HG02588 (cell line): Measurements from ENCODE around the gene AMPD3.

Experiments used
- ATAC-seq: cut with Tn5 transposase; IDR thresholded peaks from one replicate; pipeline ENCODE4 v1.9.1; 2021; ENCODE audit warnings: mild to moderate bottlenecking, moderate library complexity; ENCODE audit not compliant: unreplicated experiment

The AMPD3 gene

DNA sequence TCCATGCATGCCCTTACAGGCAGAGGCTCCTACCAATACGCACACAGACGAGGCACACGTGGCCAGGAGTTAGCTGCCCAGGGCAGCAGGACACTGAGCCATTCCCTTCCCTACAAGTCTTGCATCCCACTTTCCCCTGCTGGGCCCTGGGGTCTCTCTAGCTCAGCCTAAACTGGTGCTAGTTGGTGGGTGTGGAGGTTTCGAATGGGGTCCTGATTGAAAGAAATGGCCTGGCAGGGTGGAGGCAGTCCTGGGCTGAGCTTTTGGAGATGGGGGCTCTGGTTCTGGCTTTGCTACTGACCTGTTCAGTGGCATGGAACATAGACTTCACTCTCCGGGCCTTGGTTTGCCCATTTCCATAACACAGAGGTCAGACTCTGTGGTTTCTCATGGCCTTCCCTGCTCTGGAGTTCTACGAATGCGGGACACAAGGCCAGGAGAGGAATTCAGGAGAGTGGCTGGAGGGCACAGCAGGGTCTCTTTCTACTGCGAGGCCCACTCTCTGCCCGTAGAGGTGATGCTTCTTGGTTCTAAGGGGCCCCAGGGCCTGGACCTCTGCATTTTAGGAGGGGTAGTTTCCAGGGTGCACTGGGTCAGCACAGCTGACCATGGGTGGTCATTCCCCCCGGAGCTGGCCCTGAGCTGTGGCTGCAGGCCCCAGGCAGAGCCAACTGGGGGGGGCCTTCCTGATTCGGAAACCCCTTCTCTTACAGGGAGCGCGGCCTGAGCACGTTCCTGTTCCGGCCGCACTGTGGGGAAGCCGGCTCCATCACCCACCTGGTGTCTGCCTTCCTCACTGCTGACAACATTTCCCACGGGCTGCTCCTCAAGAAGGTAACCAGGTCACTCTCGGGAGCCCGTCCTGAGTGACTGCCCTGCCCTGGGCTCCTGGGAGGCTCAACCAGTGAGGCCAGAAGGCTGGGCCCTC, 46.0 kb downstream of the AMPD3 start:
- ATAC-seq: no peak

DNA sequence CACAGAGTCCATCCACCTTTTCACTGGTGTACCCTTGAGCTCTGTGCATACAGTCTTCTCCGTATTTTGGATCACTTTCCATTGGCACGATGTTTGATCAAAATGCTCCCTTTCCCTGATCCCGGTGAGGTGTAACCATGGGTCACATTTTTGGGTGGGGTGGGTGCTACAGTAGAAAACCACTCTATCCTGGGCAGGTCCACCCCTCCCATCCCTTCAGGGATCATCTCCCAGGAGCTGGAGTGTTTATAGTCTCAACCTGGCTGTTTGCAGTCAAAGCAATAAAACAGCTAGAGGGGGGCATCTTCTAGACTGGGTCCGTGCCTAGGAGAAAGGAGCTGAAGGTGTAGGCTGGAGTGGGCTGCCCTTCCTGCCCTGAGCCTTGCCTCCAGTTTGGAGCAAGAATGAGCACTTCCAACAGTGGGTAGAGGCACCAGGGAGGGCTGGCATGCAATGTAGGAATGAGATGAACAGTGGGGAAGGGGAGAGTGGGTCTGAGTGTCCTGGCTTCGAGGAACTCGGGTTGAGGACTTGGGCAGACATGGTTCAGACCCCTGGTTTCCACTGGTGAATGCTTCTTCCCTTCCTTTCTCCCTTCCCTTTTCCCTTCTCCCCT, 47.1 kb downstream of the AMPD3 start:
- ATAC-seq: no peak

DNA sequence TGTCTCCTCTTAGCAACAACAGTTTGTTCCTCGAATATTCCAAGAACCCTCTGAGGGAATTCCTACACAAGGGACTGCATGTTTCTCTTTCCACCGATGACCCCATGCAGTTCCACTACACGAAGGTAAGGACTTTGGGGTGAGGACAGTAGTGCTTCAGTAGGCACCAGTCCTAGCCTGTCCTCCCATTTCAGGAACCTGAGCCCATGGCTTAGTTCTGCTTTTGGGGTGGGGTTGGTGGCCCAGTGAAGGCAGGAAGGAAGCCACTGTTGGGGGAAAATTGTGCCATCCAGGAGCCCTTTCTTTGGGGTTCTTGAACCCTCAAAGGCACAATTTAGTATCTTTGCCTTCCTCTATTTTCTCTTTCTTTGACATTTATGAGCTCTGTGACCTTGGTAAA, 47.7 kb downstream of the AMPD3 start:
- no peak for ATAC-seq

DNA sequence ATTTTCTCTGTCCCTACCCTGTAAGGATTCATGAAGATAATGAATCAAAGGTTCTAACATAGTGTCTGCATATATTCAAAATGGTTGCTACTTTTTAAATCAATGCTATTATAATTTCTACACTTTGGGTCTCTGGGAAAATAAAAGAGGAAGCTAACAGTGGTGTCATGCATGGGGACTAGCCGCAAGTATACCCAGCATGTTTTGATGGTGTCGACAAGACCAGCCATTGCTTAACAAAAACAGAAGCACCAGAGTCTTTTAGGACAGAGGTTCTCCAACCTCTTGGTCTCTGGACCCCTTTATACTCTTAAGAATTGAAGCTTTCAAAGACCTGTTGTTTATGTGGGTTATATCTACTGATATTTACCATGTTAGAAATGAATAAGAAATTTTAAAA, 48.2 kb downstream of the AMPD3 start:
- ATAC-seq: no peak

DNA sequence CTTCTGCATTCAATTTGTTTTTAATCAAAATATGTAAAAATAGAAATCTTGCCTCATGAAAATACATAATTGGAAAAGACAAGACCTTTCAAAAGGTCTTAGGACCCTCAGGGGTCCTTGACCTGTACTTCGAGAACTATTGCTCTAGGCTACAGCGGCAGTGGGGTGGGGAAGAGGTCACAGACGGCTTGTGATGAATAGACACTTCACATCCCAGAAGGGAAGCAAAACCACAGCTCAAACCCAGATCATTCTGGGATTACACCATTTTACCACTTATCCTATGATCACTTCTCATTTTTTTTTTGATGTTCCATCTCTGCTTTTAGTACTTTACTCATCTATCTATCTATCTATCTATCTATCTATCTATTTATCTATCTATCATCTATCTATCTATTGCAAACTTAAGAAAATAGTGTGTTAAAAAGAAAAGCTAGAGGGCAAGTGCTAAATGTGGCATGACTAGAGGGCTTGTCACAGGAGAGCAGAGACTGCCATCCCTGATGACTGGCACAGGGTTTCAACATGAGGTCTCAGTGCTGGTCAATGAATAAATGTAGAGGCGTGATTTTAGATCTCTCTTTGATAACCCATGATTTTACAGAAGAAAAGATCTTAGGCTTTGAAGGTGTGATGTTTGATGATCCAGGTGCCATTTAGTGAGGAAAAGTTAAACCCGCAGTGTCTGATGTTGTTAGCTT, 48.9 kb downstream of the AMPD3 start:
- ATAC-seq: no peak

DNA sequence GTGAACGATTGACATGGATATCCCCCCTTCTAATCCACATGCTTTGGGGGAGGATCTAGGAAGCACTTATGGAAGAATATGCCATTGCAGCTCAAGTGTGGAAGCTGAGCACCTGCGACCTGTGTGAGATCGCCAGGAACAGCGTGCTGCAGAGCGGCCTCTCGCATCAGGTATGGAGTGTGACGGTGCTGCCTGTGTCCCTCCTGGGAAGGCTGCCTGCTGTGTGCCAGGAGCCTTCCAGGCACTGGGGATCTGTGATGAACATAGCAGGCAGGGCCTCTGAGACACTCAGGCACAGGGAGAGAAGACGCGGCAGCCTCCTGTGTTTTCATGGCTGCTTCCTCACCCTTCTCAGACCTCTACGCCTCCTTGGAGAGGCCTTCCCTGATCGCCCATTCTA, 49.4 kb downstream of the AMPD3 start:
- ATAC-seq: no peak

DNA sequence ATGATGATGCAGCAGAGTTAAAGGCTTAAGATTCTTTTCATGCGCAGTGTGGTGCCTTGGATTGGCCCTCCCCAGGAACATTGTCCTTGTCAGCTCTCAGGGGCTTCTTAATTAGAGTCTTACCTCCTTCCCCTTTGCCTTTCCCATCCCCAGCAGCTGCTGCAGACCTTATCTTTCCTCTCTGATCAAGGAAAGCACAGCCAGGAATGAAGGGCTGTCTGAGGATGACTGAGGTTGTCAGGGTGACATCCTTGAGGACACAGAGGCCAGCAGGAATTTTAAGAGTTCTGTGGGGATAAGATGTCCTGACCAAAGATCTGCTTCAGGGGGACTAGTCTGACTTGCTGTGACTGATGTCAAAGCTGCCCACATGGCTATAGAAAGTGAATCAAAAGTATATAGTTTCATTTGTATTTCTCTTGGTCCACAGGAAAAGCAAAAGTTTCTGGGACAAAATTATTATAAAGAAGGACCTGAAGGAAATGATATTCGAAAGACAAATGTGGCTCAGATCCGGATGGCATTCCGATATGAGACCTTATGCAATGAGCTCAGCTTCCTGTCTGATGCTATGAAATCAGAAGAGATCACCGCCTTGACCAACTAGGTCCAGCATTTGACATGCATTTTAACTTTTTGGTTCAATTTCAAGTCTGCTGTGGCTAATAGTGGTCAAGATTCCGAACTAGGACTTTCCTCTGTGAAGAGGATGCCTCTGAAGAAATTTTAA, 50.4 kb downstream of the AMPD3 start:
- ATAC-seq: no peak

DNA sequence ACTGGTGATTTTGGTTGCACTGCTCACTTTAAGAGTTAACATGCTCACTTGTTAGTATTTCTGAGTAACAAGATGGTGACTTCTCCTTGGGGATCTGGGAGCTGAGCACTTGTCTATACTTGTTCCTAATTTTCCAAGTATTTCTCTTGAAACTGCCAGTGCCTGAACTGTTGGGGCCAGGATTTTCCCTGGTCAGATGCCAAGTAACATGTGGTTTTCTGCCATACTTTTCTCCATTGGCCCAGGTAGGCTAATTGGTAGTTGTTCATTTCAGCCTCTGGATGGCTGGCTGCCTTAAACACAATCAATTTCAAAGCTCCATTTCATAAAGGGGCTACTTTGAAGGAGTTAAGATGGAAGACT, 50.9 kb downstream of the AMPD3 start:
- ATAC-seq: no peak

DNA sequence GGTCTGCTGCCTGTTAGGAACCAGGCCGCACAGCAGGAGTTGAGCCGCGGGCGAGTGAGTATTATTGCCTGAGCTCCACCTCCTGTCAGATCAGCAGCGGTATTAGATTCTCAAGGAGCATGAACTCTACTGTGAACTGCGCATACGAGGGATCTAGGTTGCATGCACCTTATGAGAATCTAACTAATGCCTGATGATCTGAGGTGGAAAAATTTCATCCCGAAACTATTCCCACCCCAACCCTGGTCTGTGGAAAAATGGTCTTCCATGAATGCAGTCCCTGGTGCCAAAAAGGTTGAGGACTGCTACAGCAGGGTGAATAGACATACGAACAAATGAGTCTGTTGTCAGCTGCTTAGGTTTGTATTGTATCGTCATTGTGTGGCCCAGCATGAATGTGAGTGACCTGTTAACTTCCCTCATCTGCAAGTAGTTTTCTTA, 56.1 kb downstream of the AMPD3 start:
- no peak for ATAC-seq

DNA sequence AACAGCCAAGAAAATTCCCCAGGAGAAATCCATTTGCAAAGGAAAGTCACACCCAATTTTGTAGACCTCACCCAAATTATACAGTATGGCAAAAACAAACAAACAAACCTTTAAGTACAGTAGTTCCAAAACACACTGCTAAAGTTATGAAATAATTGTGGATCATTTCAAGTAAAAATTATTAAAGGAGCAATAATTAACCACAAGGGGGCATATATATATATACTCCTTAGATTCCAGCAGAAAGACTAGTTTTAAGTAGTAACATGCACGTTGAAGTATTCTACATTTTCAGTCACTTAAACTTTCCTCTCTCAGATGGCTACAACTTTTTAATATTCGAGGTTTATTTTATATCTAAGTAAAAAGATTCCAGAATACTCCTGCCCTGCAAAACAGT, 59.1 kb downstream of the AMPD3 start:
- ATAC-seq: no peak

DNA sequence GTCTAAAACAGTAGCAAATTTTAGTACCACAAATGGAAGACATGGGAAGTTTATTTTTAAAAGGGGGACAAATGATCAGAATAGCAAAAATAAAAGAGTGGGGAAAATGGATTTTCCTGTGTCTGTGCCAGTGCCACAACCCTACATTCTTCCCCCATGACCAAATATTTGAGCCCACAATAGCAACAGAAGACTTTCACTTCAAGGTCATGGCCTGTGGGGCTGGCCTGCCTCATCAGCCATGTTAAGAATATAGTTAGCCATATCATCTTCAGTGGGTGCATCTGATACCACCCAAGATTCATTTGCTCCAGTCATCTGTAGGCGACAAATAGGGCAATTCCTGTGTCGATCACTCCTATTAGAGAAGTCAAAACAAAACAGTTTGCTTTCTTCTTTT, 59.6 kb downstream of the AMPD3 start:
- no peak for ATAC-seq

DNA sequence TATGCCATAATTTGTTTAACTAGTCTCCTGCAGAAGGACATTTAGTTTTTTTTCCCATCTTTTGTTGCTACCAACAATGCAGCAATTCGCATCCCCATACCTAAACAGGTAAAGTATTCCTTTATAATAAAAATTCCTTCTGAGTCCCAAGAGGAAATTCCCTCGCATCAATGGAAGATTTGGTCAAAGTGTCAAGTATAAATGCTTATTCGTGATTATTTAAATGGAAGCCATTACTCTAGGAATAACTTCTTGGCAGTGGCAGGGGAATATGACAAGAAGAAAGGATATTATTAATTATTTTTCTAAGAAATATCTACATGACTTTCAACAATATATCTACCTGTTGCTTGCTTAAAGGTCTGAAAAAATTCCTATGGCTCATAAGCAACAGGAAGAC, 60.4 kb downstream of the AMPD3 start:
- ATAC-seq: no peak

DNA sequence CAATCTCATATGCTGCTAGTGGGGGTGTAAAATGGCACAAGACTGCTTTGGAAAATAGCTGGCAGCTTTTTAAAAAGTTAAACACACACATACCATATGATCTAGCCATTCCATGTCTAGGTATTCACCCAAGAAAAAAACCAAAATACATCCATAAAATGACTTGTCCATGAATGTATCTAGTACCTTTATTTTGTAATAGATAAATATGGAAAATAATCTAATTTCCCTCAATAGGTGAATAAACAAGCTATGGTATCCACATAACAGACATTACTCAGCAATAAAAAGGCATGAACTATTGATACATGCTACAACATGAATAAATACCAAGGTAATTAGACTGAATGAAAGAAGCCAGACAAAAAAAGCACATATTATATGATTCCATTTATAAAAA, 63.1 kb downstream of the AMPD3 start:
- no peak for ATAC-seq

DNA sequence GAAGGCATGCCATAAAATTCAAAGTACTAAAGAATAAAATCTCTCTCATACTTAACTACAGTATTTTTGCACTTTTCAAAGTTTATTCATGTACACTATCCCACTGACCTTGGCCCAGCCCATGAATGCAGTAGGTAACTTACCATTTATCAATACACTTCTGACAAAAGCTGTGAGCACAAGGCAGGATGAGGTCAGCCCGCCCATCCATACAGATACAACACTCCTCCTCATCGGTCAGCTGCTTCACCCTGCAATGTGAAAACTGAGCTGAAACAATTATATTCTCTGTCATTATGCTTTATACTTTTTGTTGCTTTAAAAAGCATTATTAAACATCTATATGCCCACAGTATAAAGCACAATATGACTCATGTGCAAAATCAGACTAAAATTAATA, 63.8 kb downstream of the AMPD3 start:
- no peak for ATAC-seq

DNA sequence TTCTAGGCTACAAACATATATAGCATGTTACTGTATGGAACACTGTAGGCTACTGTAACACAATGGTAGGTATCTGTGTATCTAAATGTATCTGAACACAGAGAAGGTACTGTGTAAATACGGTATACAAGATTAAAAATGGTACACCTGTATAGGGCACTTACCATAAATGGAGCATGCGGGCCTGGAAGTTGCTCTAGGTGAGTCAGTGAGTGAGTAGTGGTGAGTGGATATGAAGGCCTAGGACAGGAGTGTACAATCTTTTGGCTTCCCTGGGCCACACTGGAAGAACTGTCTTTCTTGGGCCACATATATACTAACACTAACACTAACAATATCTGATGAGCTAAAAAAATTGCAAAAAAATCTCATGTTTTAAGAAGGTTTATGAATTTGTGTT, 64.6 kb downstream of the AMPD3 start:
- no peak for ATAC-seq

DNA sequence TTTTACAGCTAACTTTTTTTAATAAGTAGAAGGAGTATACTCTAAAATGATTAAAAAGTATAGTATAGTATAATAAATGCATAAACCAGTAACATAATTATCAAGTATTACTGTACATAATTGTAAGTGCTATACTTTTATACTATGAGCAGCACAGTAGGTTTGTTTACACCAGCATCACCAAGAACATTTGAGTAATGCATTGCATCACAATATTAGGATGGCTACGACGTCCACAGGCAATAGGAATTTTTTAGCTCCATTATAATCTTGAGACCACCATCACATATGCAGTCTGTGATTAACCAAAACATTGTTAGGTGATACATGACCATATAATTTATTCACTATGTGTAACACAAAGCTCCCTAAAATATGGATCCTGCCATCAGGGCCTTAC, 65.5 kb downstream of the AMPD3 start:
- no peak for ATAC-seq

DNA sequence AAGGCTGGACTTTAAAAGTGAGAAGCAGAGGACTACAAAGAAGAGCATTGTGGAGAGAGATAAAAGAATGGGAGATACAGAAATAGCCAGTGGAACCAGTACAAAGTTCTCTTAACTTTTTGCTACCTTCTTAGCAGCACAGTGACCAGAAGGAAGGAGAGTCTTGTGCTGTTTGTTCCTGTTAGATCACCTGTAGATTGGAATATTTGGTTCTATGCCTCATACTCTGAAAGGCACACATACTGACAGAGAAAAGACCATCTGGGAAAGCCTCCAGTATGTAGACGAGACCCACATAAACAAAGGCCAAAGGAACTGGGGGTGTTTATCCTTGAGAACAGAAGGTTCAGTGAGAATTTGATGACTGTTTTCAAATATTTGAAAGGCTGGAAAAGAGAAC, 67.2 kb downstream of the AMPD3 start:
- ATAC-seq: no peak

DNA sequence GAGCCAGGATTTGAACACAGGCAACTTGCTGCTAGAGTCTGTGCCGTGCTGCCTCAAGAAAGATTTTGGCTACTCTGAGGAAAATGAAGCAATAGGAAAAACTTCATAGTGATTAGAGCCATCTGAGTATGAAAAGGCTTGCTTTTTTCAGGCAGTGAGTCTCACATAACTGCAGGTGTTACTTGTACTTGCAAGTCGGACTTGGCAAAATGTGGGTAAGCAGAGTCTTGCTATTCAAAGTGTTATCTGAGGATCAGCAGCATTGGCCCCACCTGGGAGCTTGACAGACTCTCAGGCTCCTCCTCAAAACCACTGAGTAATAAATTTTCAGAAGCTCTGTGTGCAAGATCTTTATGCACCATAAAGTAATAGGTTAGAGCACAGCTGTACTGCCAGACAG, 67.9 kb downstream of the AMPD3 start:
- no peak for ATAC-seq

DNA sequence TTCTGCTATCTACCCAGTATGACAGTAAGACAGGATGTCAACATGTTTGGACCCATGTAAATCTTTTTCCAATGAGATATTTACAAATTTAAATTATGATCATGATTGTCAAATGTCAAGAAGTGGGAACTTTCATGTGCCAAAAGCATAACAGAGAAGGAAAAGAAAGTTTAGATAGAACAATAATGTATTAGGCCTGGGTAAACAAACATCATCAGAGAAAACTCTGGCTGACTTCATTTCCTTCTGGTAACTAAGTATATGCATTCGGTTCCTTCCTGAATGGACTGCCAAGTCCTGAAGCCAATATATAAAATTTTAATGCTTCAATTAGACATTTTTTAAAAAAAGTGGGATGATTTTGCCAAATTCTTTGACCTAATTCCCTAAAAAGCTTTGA, 69.4 kb downstream of the AMPD3 start:
- no peak for ATAC-seq

DNA sequence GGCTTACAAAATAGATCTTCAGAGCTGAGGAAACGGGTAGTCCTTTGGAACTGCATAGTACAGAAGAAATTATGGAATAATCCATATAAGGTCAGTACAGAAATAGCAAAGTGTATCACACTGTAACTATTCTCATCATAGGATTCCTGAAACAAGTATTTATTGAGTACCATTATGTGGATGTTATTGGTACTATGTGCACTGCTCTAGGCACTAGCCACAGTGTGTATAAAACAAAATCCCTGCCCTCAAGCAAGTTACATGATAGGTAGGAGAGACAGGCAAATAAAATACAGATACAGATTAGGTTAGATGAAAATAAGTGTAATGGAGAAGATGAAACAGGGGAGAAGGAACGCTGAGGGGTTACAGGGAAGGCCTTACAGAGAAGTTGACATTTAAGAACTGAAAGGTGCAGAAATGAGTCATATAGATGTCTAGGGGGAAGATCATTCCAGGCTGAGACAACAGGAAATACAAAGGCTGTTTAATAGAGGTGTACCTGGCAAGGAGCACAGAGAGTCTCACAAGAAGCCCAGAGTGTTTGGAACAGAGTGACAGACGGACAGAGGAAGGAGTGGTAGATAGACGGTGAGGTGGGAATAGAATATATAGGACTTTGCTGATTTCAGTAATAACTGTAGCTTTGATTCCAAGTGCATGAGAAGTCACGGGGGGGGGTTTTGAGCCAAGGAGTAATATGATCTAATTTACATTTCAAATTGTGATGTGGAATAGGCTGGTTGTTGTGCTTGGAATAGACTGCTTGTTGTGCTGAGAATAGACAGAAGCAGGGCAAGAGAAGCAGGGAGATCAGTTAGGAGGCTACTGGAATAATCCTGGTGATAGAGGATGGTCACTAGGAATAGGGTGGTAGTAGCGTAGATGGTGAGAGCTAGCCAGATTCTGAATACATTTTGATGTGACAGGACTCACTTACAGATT, 72.2 kb downstream of the AMPD3 start:
- no peak for ATAC-seq
